Trophoblast cell (in vitro differentiated cells and primary cell): ENCODE measurements around the gene SLFNL1.

Experiments used
- DNase-seq, 2 donors: peaks; one replicate each; pipeline ENCODE4 v3.0.0-alpha.2; 2016
- H2AFZ ChIP-seq: 2 replicates; pipeline ENCODE4 v1.6.1; 2013; ENCODE audit warnings: low read length, moderate library complexity, mild to moderate bottlenecking; ENCODE audit not compliant: insufficient read depth, poor library complexity
- H2AK5ac ChIP-seq: 2 replicates; pipeline ENCODE4 v1.6.1; 2013; ENCODE audit warnings: mild to moderate bottlenecking, low read length
- H2BK120ac ChIP-seq: 2 replicates; pipeline ENCODE4 v1.6.1; 2013; ENCODE audit warnings: low read length, mild to moderate bottlenecking, moderate library complexity; ENCODE audit not compliant: insufficient read depth, poor library complexity
- H2BK12ac ChIP-seq: 2 replicates; pipeline ENCODE4 v1.6.1; 2013; ENCODE audit warnings: mild to moderate bottlenecking, low read length, moderate library complexity
- H2BK5ac ChIP-seq: 2 replicates; pipeline ENCODE4 v1.6.1; 2013; ENCODE audit warnings: low read length, low read depth, moderate library complexity, mild to moderate bottlenecking; ENCODE audit not compliant: poor library complexity
- H3K14ac ChIP-seq: 2 replicates; pipeline ENCODE4 v1.6.1; 2013; ENCODE audit warnings: mild to moderate bottlenecking, low read length
- H3K18ac ChIP-seq: 2 replicates; pipeline ENCODE4 v1.6.1; 2013; ENCODE audit warnings: mild to moderate bottlenecking, low read length
- H3K23ac ChIP-seq: 2 replicates; pipeline ENCODE4 v1.6.1; 2013; ENCODE audit warnings: low read length
- H3K27ac ChIP-seq: 2 replicates; pipeline ENCODE4 v1.5.1; 2013; ENCODE audit warnings: low read depth, mild to moderate bottlenecking, inconsistent platforms, low read length, moderate library complexity
- H3K27me3 ChIP-seq: 2 replicates; pipeline ENCODE4 v1.6.1; 2013; ENCODE audit warnings: inconsistent platforms, mild to moderate bottlenecking, low read length, moderate library complexity; ENCODE audit not compliant: insufficient read depth
- H3K36me3 ChIP-seq, 2 experiments: 1 replicate in 1 of 2; 2 replicates in 1 of 2; pipeline ENCODE4 v1.6.1; 2013; ENCODE audit warnings: low read length in 2 of 2, mild to moderate bottlenecking in 2 of 2, moderate library complexity in 1 of 2; ENCODE audit not compliant: insufficient read depth in 2 of 2, control insufficient read depth in 1 of 2
- H3K4ac ChIP-seq: 2 replicates; pipeline ENCODE4 v1.6.1; 2013; ENCODE audit warnings: low read depth, mild to moderate bottlenecking, low read length, moderate library complexity
- H3K4me1 ChIP-seq, 2 experiments: 1 replicate in 1 of 2; 2 replicates in 1 of 2; pipeline ENCODE4 v1.6.1; 2013; ENCODE audit warnings: low read length in 2 of 2, mild to moderate bottlenecking in 2 of 2, moderate library complexity in 1 of 2; ENCODE audit not compliant: insufficient read depth in 2 of 2, control insufficient read depth in 1 of 2
- H3K4me2 ChIP-seq: 2 replicates; pipeline ENCODE4 v1.6.1; 2013; ENCODE audit warnings: inconsistent platforms, mild to moderate bottlenecking, low read length, moderate library complexity
- H3K4me3 ChIP-seq: 2 replicates; pipeline ENCODE4 v1.5.1; 2013; ENCODE audit warnings: mild to moderate bottlenecking, low read depth, low read length, inconsistent platforms
- H3K79me1 ChIP-seq: one replicate; pipeline ENCODE4 v1.6.1; 2013; ENCODE audit warnings: low read length
- H3K79me2 ChIP-seq: 2 replicates; pipeline ENCODE4 v1.6.1; 2013; ENCODE audit warnings: low read length, mild to moderate bottlenecking; ENCODE audit not compliant: control insufficient read depth, insufficient read depth, poor library complexity
- H3K9ac ChIP-seq: 2 replicates; pipeline ENCODE4 v1.6.1; 2013; ENCODE audit warnings: mild to moderate bottlenecking, low read length
- H3K9me3 ChIP-seq: 2 replicates; pipeline ENCODE4 v1.6.1; 2013; ENCODE audit warnings: low read depth, mild to moderate bottlenecking, control low read depth, inconsistent platforms, low read length; ENCODE audit not compliant: insufficient read depth
- H4K12ac ChIP-seq: 2 replicates; pipeline ENCODE4 v1.6.1; 2013; ENCODE audit warnings: low read depth, mild to moderate bottlenecking, low read length, moderate library complexity
- H4K8ac ChIP-seq: 2 replicates; pipeline ENCODE4 v1.6.1; 2013; ENCODE audit warnings: low read depth, mild to moderate bottlenecking, low read length, moderate library complexity
- H4K91ac ChIP-seq: one replicate; pipeline ENCODE4 v1.6.1; 2013; ENCODE audit warnings: low read depth, mild to moderate bottlenecking, low read length, moderate library complexity
- WGBS: extraction: QIAGEN DNeasy Blood & Tissue Kit; methylation state at CpG from one replicate; pipeline ENCODE4 v1.1.7; 2013; ENCODE audit warnings: missing lambda C conversion rate; ENCODE audit not compliant: insufficient read length, insufficient coverage; ENCODE audit errors: extremely low coverage; 5-methylcytosine and 5-hydroxymethylcytosine counted together

SLFNL1 gene

GRCh38 chr1:40986956-40987355 lies 34.6 kb downstream of the SLFNL1 start:
- H3K27me3 ChIP-seq: no peaks in the 10 kb centered on the region
- peaks cover 6% of the 10 kb centered on the region for H3K79me2 ChIP-seq
- H3K4ac ChIP-seq: no peak overlapping the region
- H2AK5ac ChIP-seq: no peak overlapping the region
- no peak overlapping the region for H4K91ac ChIP-seq
- H2BK12ac ChIP-seq: no peak overlapping the region
- DNase-seq: no peak
- H2AFZ ChIP-seq: no peak overlapping the region
- WGBS: no CpG with 5 or more reads among the region's 3 CpGs
- H3K9ac ChIP-seq: no peak overlapping the region
- no peak overlapping the region for H3K14ac ChIP-seq
- no peak overlapping the region for H4K12ac ChIP-seq
- H3K27ac ChIP-seq: no peak overlapping the region
- H3K9me3 ChIP-seq: no peaks in the 10 kb centered on the region
- H3K79me1 ChIP-seq: peaks cover under 1% of the 10 kb centered on the region
- H3K36me3 ChIP-seq: peaks cover 26 to 54% of the 10 kb centered on the region in 2 experiments
- H3K4me2 ChIP-seq: no peak overlapping the region
- H3K18ac ChIP-seq: no peak overlapping the region
- H2BK120ac ChIP-seq: no peak overlapping the region
- H3K4me1 ChIP-seq: peaks cover under 1 to 2% of the 10 kb centered on the region in 2 experiments
- no peak overlapping the region for H2BK5ac ChIP-seq
- no peak overlapping the region for H4K8ac ChIP-seq
- no peak overlapping the region for H3K23ac ChIP-seq
- no peak overlapping the region for H3K4me3 ChIP-seq

GRCh38 chr1:40986328-40986783 lies 35.2 kb downstream of the SLFNL1 start:
- Histone ChIP-seq H3K79me2 (peaks cover 7% of the 10 kb centered on the region), H3K27me3 (no peaks in the 10 kb centered on the region), H3K4ac (no peak overlapping the region), H3K14ac (no peak overlapping the region), H4K8ac (no peak overlapping the region), H3K23ac (no peak overlapping the region), H3K36me3 (peaks cover 24 to 50% of the 10 kb centered on the region in 2 experiments), H3K9me3 (no peaks in the 10 kb centered on the region), H2BK5ac (no peak overlapping the region), H2AK5ac (no peak overlapping the region), H3K4me1 (peaks cover 2 to 3% of the 10 kb centered on the region in 2 experiments), H4K91ac (no peak overlapping the region), H2BK12ac (no peak overlapping the region), H3K27ac (no peak overlapping the region), H3K79me1 (peaks cover 2% of the 10 kb centered on the region), H3K9ac (no peak overlapping the region), H2BK120ac (no peak overlapping the region), H3K4me3 (no peak overlapping the region), H4K12ac (no peak overlapping the region), H3K18ac (no peak overlapping the region), H2AFZ (no peak overlapping the region), H3K4me2 (no peak overlapping the region)
- no peak for DNase-seq
- no CpG with 5 or more reads among the region's 10 CpGs for WGBS

- H3K4me2 ChIP-seq: no peak overlapping the region
- no peak overlapping the region for H3K27ac ChIP-seq
- H4K91ac ChIP-seq: no peak overlapping the region
These were observed 35.6 kb downstream of the SLFNL1 start for GRCh38 chr1:40985875-40986274.

DNA sequence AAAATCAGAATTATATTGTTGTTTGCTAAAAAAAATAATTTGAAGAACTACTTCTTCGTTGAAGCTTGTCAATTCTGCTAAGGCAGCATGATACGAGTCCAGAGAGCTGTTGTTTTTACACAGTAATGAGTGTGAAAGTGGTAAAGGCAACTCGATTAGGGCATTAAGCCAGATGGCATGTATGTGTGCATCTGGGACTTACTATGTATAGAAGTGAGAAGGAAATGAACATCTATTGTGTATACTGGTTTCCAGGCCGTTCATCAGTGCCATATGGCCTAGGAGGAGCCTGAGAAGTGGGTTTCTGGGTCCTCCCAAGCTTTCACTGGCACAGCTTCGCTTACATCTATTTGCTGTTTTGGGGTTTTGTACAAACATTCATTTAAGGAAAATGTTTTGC lies 36.4 kb downstream of the SLFNL1 start:
- peaks cover 5 to 8% of the 10 kb centered on the region in 2 experiments for H3K4me1 ChIP-seq
- H2BK120ac ChIP-seq: no peak overlapping the region
- H2BK12ac ChIP-seq: no peak overlapping the region
- WGBS: no CpG with 5 or more reads among the region's 5 CpGs
- H2AK5ac ChIP-seq: no peak overlapping the region
- no peak overlapping the region for H3K27ac ChIP-seq
- no peak overlapping the region for H3K4me3 ChIP-seq
- H3K4me2 ChIP-seq: no peak overlapping the region
- no peak overlapping the region for H2BK5ac ChIP-seq
- H3K79me1 ChIP-seq: peaks cover 6% of the 10 kb centered on the region
- no peaks in the 10 kb centered on the region for H3K27me3 ChIP-seq
- no peak overlapping the region for H4K91ac ChIP-seq
- no peak overlapping the region for H4K12ac ChIP-seq
- no peak overlapping the region for H3K23ac ChIP-seq
- no peak overlapping the region for H2AFZ ChIP-seq
- DNase-seq: no peak
- H3K9ac ChIP-seq: no peak overlapping the region
- peaks cover 12% of the 10 kb centered on the region for H3K79me2 ChIP-seq
- no peak overlapping the region for H4K8ac ChIP-seq
- no peak overlapping the region for H3K18ac ChIP-seq
- no peak overlapping the region for H3K14ac ChIP-seq
- peaks cover 22 to 47% of the 10 kb centered on the region in 2 experiments for H3K36me3 ChIP-seq
- H3K9me3 ChIP-seq: no peaks in the 10 kb centered on the region
- no peak overlapping the region for H3K4ac ChIP-seq

More at GRCh38 chr1:40985875-40986274, 35.6 kb downstream of the SLFNL1 start:
- Histone ChIP-seq H3K18ac (no peak overlapping the region), H2BK12ac (no peak overlapping the region), H3K4ac (no peak overlapping the region), H3K9me3 (no peaks in the 10 kb centered on the region), H4K8ac (no peak overlapping the region), H2AK5ac (no peak overlapping the region), H3K14ac (no peak overlapping the region), H2BK120ac (no peak overlapping the region), H3K27me3 (no peaks in the 10 kb centered on the region), H3K9ac (no peak overlapping the region), H2BK5ac (no peak overlapping the region), H3K79me2 (peaks cover 7% of the 10 kb centered on the region), H3K79me1 (peaks cover 2% of the 10 kb centered on the region), H4K12ac (no peak overlapping the region), H3K36me3 (peaks cover 24 to 50% of the 10 kb centered on the region in 2 experiments), H2AFZ (no peak overlapping the region), H3K4me3 (no peak overlapping the region), H3K4me1 (peaks cover 2 to 3% of the 10 kb centered on the region in 2 experiments), H3K23ac (no peak overlapping the region)
- DNase-seq: no peak
- no CpG with 5 or more reads among the region's 3 CpGs for WGBS
